HEK293T (cell line): ENCODE data around the gene ACOT7.

Experiments
- BHLHE40 ChIP-seq: fragments of 450-650 bp; IDR thresholded peaks from 2 replicates; pipeline ENCODE4 v1.6.1; 2016; ENCODE audit warnings: mild to moderate bottlenecking, moderate library complexity, borderline replicate concordance
- FOXA1 ChIP-seq: fragments of 450-650 bp; IDR thresholded peaks from 2 replicates; pipeline ENCODE4 v1.6.1; 2016; ENCODE audit warnings: mild to moderate bottlenecking
- FOXK2 ChIP-seq: fragments of 450-650 bp; IDR thresholded peaks from 2 replicates; pipeline ENCODE4 v1.6.1; 2016; ENCODE audit warnings: mild to moderate bottlenecking
- NFRKB ChIP-seq: fragments of 450-650 bp; IDR thresholded peaks from 2 replicates; pipeline ENCODE4 v1.6.1; 2016; ENCODE audit warnings: mild to moderate bottlenecking, moderate library complexity
- PKNOX1 ChIP-seq: fragments of 450-650 bp; IDR thresholded peaks from 2 replicates; pipeline ENCODE4 v1.6.1; 2016
- SP1 ChIP-seq: fragments of 450-650 bp; IDR thresholded peaks from 2 replicates; pipeline ENCODE4 v1.6.1; 2017
- TARDBP ChIP-seq: fragments of 450-650 bp; IDR thresholded peaks from 2 replicates; pipeline ENCODE4 v1.6.1; 2016

GRCh38 chr1:6380037-6380436 lies 13.5 kb downstream of the ACOT7 start:
- no peak for TF ChIP-seq SP1
- TF ChIP-seq FOXA1: no peak
- TF ChIP-seq PKNOX1: no peak
- TF ChIP-seq FOXK2: no peak
- TF ChIP-seq NFRKB: no peak
- TF ChIP-seq BHLHE40: no peak
- no peak for TF ChIP-seq TARDBP
